Transverse colon (tissue), 4 donors: ENCODE measurements around the gene ADCY2. TPM values are rescaled to one million over a fixed set of nuclear protein-coding genes. Genes with fewer than 3 reads are reported as not detected.

Source experiments
- DNase-seq: peaks from one replicate; pipeline ENCODE4 v3.0.0-alpha.2; 2019
- H3K27ac ChIP-seq, 4 donors: fragments of 200-600 bp; sonication (generic); 2 replicates each; pipeline ENCODE4 v1.5.1; 2016 to 2018; ENCODE audit warnings: inconsistent platforms in 4 of 4
- H3K27me3 ChIP-seq: fragments of 200-600 bp; sonication (generic); 2 replicates; pipeline ENCODE4 v1.5.1; 2017; ENCODE audit warnings: inconsistent platforms
- H3K36me3 ChIP-seq, 4 donors: fragments of 200-600 bp; sonication (generic); 2 replicates each; pipeline ENCODE4 v1.5.1; 2017 to 2019; ENCODE audit warnings: inconsistent platforms in 4 of 4
- H3K4me1 ChIP-seq, 4 donors: fragments of 200-600 bp; sonication (generic); 2 replicates each; pipeline ENCODE4 v1.5.1; 2017 to 2020; ENCODE audit warnings: inconsistent platforms in 4 of 4
- H3K4me3 ChIP-seq, 4 donors: fragments of 200-600 bp; sonication (generic); 1 replicate in 1 of 4; 2 replicates in 3 of 4; pipeline versions ENCODE4 v1.5.1 to v1.6.1; 2017 to 2019; ENCODE audit warnings: inconsistent platforms in 4 of 4
- H3K9me3 ChIP-seq, 2 donors: fragments of 200-600 bp; sonication (generic); 2 replicates each; pipeline ENCODE4 v1.5.1; 2017 to 2019; ENCODE audit warnings: inconsistent platforms in 2 of 2
- CTCF ChIP-seq, 5 experiments: fragments of 200-600 bp in 3 of 5; fragments of 450-650 bp in 2 of 5; sonication (generic) in 3 of 5; IDR thresholded peaks; 1 replicate in 2 of 5; 2 replicates in 3 of 5; pipeline ENCODE4 v1.5.1; 2016 to 2017; ENCODE audit warnings: antibody characterized with exemption in 5 of 5, inconsistent platforms in 3 of 5, mild to moderate bottlenecking in 2 of 5, moderate library complexity in 1 of 5
- EP300 ChIP-seq: sonication (generic); formaldehyde crosslinking; IDR thresholded peaks from one replicate; pipeline ENCODE4 v1.6.1; 2017; ENCODE audit warnings: antibody characterized with exemption, low read depth
- POLR2A ChIP-seq: fragments of 450-650 bp; IDR thresholded peaks from one replicate; pipeline ENCODE4 v1.6.1; 2016; ENCODE audit warnings: antibody characterized with exemption, mild to moderate bottlenecking, moderate library complexity
- POLR2AphosphoS5 ChIP-seq, 3 donors: sonication (generic); formaldehyde crosslinking; IDR thresholded peaks; one replicate each; pipeline ENCODE4 v1.6.1; 2016; ENCODE audit warnings: antibody characterized with exemption in 3 of 3
- WGBS, 2 donors: methylation state at CpG; one replicate each; pipeline ENCODE4 v1.1.5; 2018; ENCODE audit warnings: low coverage in 1 of 2; 5-methylcytosine and 5-hydroxymethylcytosine counted together
- in situ Hi-C, 4 donors: fragments of 200-750 bp; cut with MboI; loops; one replicate each; pipeline versions ENCODE4 v1.15.0 to v1.15.1; 2017; ENCODE audit warnings: low sequenced_read_pairs in 3 of 4, low pct_ligation_motif_present in 1 of 4, low pct_unique_long_range_greater_than_20kb in 1 of 4
- intact Hi-C: fragments of 100-400 bp; cut with DNase I; formaldehyde crosslinking; loops from one replicate; pipeline ENCODE4 v1.15.1; 2023; ENCODE audit warnings: low total_unique reads
- total RNA-seq, 4 donors: library from RNA; depleted of rRNA; stranded (reverse); fragments of >200 nt; gene quantifications; one replicate each; pipeline ENCODE4 v1.1.0, GENCODE V29; 2016

Gene ADCY2
- total RNA-seq, 4 donors from 2014 or later = 1.4 to 4.5 (median 3.1) TPM

- no peaks in the 10 kb centered on the region for H3K4me1 ChIP-seq
- DNase-seq = peak; percentile 55
- H3K36me3 ChIP-seq = no peaks in the 10 kb centered on the region
- H3K4me3 ChIP-seq = no peak overlapping the region
- no peaks in the 10 kb centered on the region for H3K9me3 ChIP-seq
- H3K27ac ChIP-seq = no peak overlapping the region
- no peak for TF ChIP-seq EP300
- TF ChIP-seq CTCF (IDR thresholded peaks at IDR 0.05) = peak; percentile 45 to 70 (median 60)
- WGBS, 2 donors = 36 to 61% methylated on average over 7 to 13 of the region's 13 CpGs
- in situ Hi-C loops (loop anchor here in 3 of 4 donors (10.0 to 25.0 kb wide), 2 partner anchors 493 to 500 kb away; no protein-coding TSS in a partner anchor), intact Hi-C loops (loop anchor here (10.0 kb wide), 1 partner anchor 360 kb away; the partner anchor contains the start of gene ADCY2)
- H3K27me3 ChIP-seq = no peaks in the 10 kb centered on the region
Measured at GRCh38 chr5:7754997-7755596, 359.2 kb downstream of the ADCY2 start.

- no peaks in the 10 kb centered on the region for H3K4me1 ChIP-seq
- no peak for DNase-seq
- H3K9me3 ChIP-seq = no peaks in the 10 kb centered on the region
- H3K27me3 ChIP-seq = no peaks in the 10 kb centered on the region
- no peak overlapping the region for H3K27ac ChIP-seq
- intact Hi-C loops (loop anchor here (10.0 kb wide), 1 partner anchor 361 kb away; the partner anchor contains the start of gene ADCY2), in situ Hi-C loops (loop anchor here in 3 of 4 donors (10.0 to 25.0 kb wide), 2 partner anchors 494 to 501 kb away; no protein-coding TSS in a partner anchor)
- WGBS, 2 donors = 54 to 57% methylated on average over 2 to 5 of the region's 5 CpGs
- no peak overlapping the region for H3K4me3 ChIP-seq
- H3K36me3 ChIP-seq = no peaks in the 10 kb centered on the region
- TF ChIP-seq CTCF (IDR thresholded peaks at IDR 0.05) (no peak), POLR2A (no peak), POLR2AphosphoS5 (IDR thresholded peaks at IDR 0.05) (no peak)
Measured at GRCh38 chr5:7755958-7756357, 360.0 kb downstream of the ADCY2 start.

GRCh38 chr5:7756453-7756852 is 360.5 kb downstream of the ADCY2 start:
- in situ Hi-C loops (loop anchor here in 3 of 4 donors (10.0 to 25.0 kb wide), 2 partner anchors 494 to 502 kb away; no protein-coding TSS in a partner anchor), intact Hi-C loops (loop anchor here (10.0 kb wide), 1 partner anchor 362 kb away; the partner anchor contains the start of gene ADCY2)
- H3K27me3 ChIP-seq = no peaks in the 10 kb centered on the region
- H3K36me3 ChIP-seq = no peaks in the 10 kb centered on the region
- H3K9me3 ChIP-seq = no peaks in the 10 kb centered on the region
- no peak overlapping the region for H3K4me3 ChIP-seq
- WGBS, 2 donors = 53 to 66% methylated on average over 4 of the region's 4 CpGs
- no peak overlapping the region for H3K27ac ChIP-seq
- no peaks in the 10 kb centered on the region for H3K4me1 ChIP-seq
- no peak for TF ChIP-seq POLR2A
- no peak for TF ChIP-seq POLR2AphosphoS5 (IDR thresholded peaks at IDR 0.05)
- TF ChIP-seq CTCF (IDR thresholded peaks at IDR 0.05) = no peak
- no peak for TF ChIP-seq EP300
- no peak for DNase-seq

- H3K27me3 ChIP-seq = no peaks in the 10 kb centered on the region
- no peaks in the 10 kb centered on the region for H3K9me3 ChIP-seq
- intact Hi-C loops = loop anchor here (10.0 kb wide), 1 partner anchor 365 kb away; the partner anchor contains the start of gene ADCY2
- no peaks in the 10 kb centered on the region for H3K36me3 ChIP-seq
- no peak overlapping the region for H3K4me3 ChIP-seq
- 87% methylated on average over 8 of the region's 8 CpGs; no CpG with 5 or more reads in 1 of the 2 donors for WGBS, 2 donors
- no peak overlapping the region for H3K27ac ChIP-seq
- TF ChIP-seq POLR2AphosphoS5 (IDR thresholded peaks at IDR 0.05) = no peak
- no peak for TF ChIP-seq EP300
- TF ChIP-seq POLR2A = no peak
- no peak for TF ChIP-seq CTCF (IDR thresholded peaks at IDR 0.05)
- in situ Hi-C loops = loop anchor here in 3 of 4 donors (10.0 to 25.0 kb wide), 2 partner anchors 497 to 505 kb away; no protein-coding TSS in a partner anchor
- H3K4me1 ChIP-seq = no peaks in the 10 kb centered on the region
- DNase-seq = no peak
Measured at GRCh38 chr5:7759257-7759871, 363.4 kb downstream of the ADCY2 start.
